ENCODE measurements around the gene SIKE1.
A peak's percentile ranks its signal among the peaks of the same experiment; 100 is the strongest.

The SIKE1 gene

DNA sequence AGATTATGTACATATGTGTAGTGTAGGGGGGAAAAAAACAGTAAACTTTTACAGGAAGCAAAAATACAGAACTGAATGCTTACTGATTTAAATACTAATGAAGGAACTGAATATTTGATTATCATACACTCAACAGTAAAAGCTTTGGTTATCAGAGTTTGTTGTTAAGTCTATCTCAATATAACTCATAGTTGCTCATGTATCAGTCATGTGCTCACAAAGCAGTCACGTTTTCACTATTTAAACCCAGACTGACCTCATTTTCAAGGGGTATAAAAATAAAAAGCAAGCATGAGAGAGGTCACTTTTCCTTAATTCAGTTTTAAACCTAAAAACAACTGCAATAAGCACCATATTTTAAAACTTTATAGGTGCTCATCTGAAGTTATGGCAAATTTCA, 57.0 kb downstream of the SIKE1 start:
- TF ChIP-seq CTCF (IDR thresholded peaks at IDR 0.05; ENCODE audit: low read depth, low read length, missing control alignments), result no peak
- H3K27ac ChIP-seq, result peak overlapping the region; percentile 55
- H3K36me3 ChIP-seq (replicated peaks), result peaks cover 69% of the 10 kb centered on the region
- no peaks in the 10 kb centered on the region for H3K27me3 ChIP-seq (replicated peaks)
- H3K4me3 ChIP-seq (ENCODE audit: low read depth, low read length), result no peak overlapping the region
- in situ Hi-C loops (cut with HindIII; ENCODE audit: low pct_ligation_motif_present, low sequenced_read_pairs), result no loop called here
- DNase-seq, result no peak

DNA sequence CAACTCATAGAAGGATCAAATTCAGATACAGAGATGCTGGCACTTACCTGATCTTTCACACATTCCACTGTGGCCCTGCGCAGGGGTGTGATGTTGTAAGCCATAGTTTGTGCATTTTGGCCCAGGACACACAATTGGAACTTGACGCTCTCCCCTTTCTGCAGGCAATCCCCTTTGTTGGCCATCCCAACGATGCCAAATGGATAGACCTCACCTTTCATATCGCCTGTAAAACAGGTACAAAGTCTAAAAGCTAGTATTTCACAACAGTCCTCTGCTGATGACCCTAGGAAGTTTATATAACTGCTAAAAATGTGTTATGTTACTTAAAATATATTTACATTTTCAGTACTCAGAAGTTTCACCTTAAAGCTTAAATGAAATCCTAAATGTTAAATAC, 60.0 kb downstream of the SIKE1 start:
- H3K36me3 ChIP-seq (replicated peaks), result peaks cover 68% of the 10 kb centered on the region
- no peaks in the 10 kb centered on the region for H3K27me3 ChIP-seq (replicated peaks)
- TF ChIP-seq CTCF (IDR thresholded peaks at IDR 0.05; ENCODE audit: low read depth, low read length, missing control alignments), result no peak
- in situ Hi-C loops (cut with HindIII; ENCODE audit: low pct_ligation_motif_present, low sequenced_read_pairs), result no loop called here
- no peak overlapping the region for H3K27ac ChIP-seq
- H3K4me3 ChIP-seq (ENCODE audit: low read depth, low read length), result no peak overlapping the region
- no peak for DNase-seq

Measured in brain microvascular endothelial cell (primary cell).